Peyer's patch (tissue), 4 donors: ENCODE results near the gene TOMM34. TPM values are rescaled to one million over a fixed set of nuclear protein-coding genes. Genes with fewer than 3 reads are reported as not detected.

ENCODE experiments used
- DNase-seq, 3 donors: peaks; one replicate each; pipeline ENCODE4 v3.0.0-alpha.2; 2017 to 2019
- H3K27ac ChIP-seq, 4 donors: fragments of 200-600 bp; sonication (generic); one replicate each; pipeline ENCODE4 v1.5.1; 2016 to 2019
- H3K27me3 ChIP-seq, 2 donors: fragments of 200-600 bp; sonication (generic); one replicate each; pipeline ENCODE4 v1.5.1; 2019
- H3K36me3 ChIP-seq, 3 donors: fragments of 200-600 bp; sonication (generic); one replicate each; pipeline ENCODE4 v1.5.1; 2016 to 2019
- H3K4me1 ChIP-seq, 4 donors: fragments of 200-600 bp; sonication (generic); one replicate each; pipeline ENCODE4 v1.5.1; 2016 to 2019
- H3K4me3 ChIP-seq, 4 donors: fragments of 200-600 bp; sonication (generic); 1 replicate in 3 of 4; 2 replicates in 1 of 4; pipeline ENCODE4 v1.5.1; 2016 to 2019; ENCODE audit warnings: mild to moderate bottlenecking in 1 of 4
- H3K9me3 ChIP-seq, 4 donors: fragments of 200-600 bp; sonication (generic); one replicate each; pipeline ENCODE4 v1.5.1; 2016 to 2019; ENCODE audit warnings: mild to moderate bottlenecking in 1 of 4
- CTCF ChIP-seq, 6 experiments: fragments of 450-650 bp in 4 of 6; fragments of 200-600 bp in 2 of 6; sonication (generic) in 1 of 6; IDR thresholded peaks; one replicate each; pipeline ENCODE4 v1.5.1; 2017 to 2019; ENCODE audit warnings: antibody characterized with exemption in 6 of 6, mild to moderate bottlenecking in 3 of 6, moderate library complexity in 1 of 6
- POLR2A ChIP-seq, 2 donors: fragments of 450-650 bp; IDR thresholded peaks; one replicate each; pipeline ENCODE4 v1.5.1; 2017; ENCODE audit warnings: antibody characterized with exemption in 2 of 2, mild to moderate bottlenecking in 2 of 2, moderate library complexity in 2 of 2
- total RNA-seq, 4 donors: library from RNA; depleted of rRNA; stranded (reverse); fragments of >200 nt; gene quantifications; one replicate each; pipeline ENCODE4 v1.1.0, GENCODE V29; 2016

TOMM34 gene
- total RNA-seq, 4 donors from 2014 or later, result 8.4 to 19.0 (median 12.2) TPM

DNA sequence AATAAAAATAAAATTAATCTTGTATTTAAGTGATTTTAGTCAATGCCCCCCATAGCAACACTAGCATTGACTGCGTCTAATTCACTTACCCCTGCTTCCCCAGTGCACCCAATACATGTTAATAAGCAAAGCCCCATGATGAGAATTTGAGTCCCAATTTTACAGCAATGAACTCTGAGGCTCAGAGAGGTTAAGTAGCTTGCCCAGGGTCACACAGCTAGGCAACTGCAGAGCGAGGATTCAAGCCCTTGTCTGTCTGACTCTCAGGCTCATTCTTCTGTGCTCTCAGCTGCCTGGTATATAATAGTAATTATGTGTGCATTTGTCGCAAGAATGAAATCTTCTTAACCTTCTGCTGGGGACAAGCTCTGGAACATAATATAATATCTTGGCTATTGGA lies 41.9 kb downstream of the TOMM34 start:
- Histone ChIP-seq H3K36me3 (no peaks in the 10 kb centered on the region), H3K4me1 (no peaks in the 10 kb centered on the region)
- TF ChIP-seq CTCF (IDR thresholded peaks at IDR 0.05), result no peak
- TF ChIP-seq POLR2A (IDR thresholded peaks at IDR 0.05), result no peak

DNA sequence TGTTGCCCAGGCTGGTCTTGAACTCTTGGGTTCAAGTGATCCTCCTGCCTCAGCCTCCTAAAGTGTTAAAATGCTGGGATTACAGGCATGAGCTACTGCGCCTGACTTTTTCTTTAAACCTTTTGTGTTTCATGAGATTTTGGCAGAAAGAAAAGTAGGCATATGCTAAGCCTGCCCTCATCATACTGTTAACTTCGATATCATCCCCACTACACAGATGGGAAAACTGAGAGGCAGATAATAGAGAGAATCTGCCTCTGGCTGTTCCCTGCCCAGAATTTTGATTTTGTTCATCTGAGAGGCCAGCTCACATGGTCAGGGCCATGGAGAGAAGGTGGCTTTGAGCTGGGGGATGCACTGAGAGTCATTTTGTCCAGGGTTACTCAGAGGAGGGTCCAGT lies 42.8 kb downstream of the TOMM34 start:
- Histone ChIP-seq H3K4me1 (no peaks in the 10 kb centered on the region), H3K27me3 (no peaks in the 10 kb centered on the region), H3K36me3 (no peaks in the 10 kb centered on the region), H3K9me3 (no peaks in the 10 kb centered on the region), H3K27ac (no peak overlapping the region), H3K4me3 (no peak overlapping the region)
- no peak for DNase-seq
- TF ChIP-seq CTCF (IDR thresholded peaks at IDR 0.05), result no peak
- no peak for TF ChIP-seq POLR2A (IDR thresholded peaks at IDR 0.05)

More for the DNA sequence above, 41.9 kb downstream of the TOMM34 start:
- Histone ChIP-seq H3K4me3 (no peak overlapping the region), H3K27me3 (no peaks in the 10 kb centered on the region), H3K27ac (no peak overlapping the region), H3K9me3 (no peaks in the 10 kb centered on the region)
- DNase-seq, result no peak

DNA sequence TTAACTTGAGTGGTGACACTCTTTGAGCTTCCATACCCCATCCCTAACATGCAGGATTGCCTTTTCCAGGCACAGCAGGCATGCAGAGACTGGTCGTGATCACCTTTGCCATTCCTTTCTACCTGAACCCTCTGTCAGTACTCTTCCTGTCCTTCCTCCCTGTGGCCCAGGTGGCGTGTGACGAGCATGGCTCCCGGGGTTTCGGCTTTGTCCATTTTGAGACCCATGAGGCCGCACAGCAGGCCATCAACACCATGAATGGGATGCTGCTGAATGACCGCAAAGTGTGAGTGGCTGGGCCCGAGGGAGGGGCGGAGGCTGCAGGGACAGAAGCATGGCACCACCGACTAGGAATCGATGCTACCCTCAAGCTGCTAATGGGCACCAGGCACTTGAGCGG lies 43.6 kb downstream of the TOMM34 start:
- Histone ChIP-seq H3K27me3 (no peaks in the 10 kb centered on the region), H3K36me3 (no peaks in the 10 kb centered on the region), H3K9me3 (no peaks in the 10 kb centered on the region), H3K4me1 (no peaks in the 10 kb centered on the region), H3K4me3 (no peak overlapping the region), H3K27ac (no peak overlapping the region)
- DNase-seq, result no peak
- TF ChIP-seq POLR2A (IDR thresholded peaks at IDR 0.05), result no peak

DNA sequence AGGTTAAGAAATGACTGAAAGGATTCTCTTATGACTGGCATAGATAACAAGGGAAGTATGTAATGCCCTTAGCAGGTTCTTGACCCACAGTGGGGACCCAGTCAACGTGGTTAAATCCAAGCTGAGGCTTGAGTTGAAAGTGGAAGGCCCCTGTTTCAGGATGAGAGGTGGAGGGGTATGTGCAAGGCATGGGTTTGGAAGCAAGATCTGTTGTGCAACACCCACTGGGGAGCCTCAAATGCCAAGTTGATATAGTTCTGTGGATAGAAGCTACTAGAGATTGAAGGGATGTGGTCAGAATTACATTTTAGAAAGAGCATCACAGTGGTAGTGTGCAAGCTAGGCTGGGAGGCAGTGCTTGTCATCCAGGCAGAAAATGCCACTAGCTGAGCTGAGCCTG lies 45.3 kb downstream of the TOMM34 start:
- no peak for DNase-seq
- H3K27me3 ChIP-seq, result no peaks in the 10 kb centered on the region
- H3K4me3 ChIP-seq, result no peak overlapping the region
- H3K36me3 ChIP-seq, result no peaks in the 10 kb centered on the region
- no peak for TF ChIP-seq POLR2A (IDR thresholded peaks at IDR 0.05)
- no peak for TF ChIP-seq CTCF (IDR thresholded peaks at IDR 0.05)
- peaks cover 0 to 7% (median under 1%) of the 10 kb centered on the region in 4 donors for H3K4me1 ChIP-seq
- no peaks in the 10 kb centered on the region for H3K9me3 ChIP-seq
- no peak overlapping the region for H3K27ac ChIP-seq

DNA sequence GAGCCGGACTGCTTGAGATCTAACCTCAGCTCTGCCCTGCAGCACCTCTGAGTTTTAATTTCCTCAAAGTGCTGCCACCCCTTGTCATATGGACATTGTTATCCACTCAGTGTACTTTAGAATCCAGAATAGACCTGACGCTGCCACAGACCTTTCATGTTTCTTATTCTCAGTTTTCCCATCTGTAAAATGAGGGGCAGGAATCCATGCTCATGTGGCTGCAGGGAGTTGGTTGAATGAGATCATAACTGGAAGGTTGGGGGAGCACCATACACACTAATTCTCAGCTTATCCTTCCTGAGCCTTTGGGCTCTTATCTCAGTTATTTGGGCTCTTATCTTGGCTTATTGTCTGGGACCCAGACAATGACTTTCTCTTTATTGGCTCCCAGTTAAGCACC lies 48.0 kb downstream of the TOMM34 start:
- DNase-seq, result no peak
- TF ChIP-seq POLR2A (IDR thresholded peaks at IDR 0.05) (no peak), CTCF (IDR thresholded peaks at IDR 0.05) (no peak)
- Histone ChIP-seq H3K27ac (no peak overlapping the region), H3K27me3 (no peaks in the 10 kb centered on the region), H3K36me3 (peaks cover 0 to 8% (median 0%) of the 10 kb centered on the region in 3 donors), H3K4me3 (no peak overlapping the region), H3K9me3 (no peaks in the 10 kb centered on the region), H3K4me1 (peaks cover 0 to 18% (median 3%) of the 10 kb centered on the region in 4 donors)

GRCh38 chr20:44911264-44911921 lies 48.8 kb downstream of the TOMM34 start:
- Histone ChIP-seq H3K4me1 (peaks cover 0 to 18% (median 3%) of the 10 kb centered on the region in 4 donors), H3K9me3 (no peaks in the 10 kb centered on the region), H3K27me3 (no peaks in the 10 kb centered on the region), H3K4me3 (no peak overlapping the region), H3K27ac (no peak overlapping the region), H3K36me3 (peaks cover 0 to 16% (median 0%) of the 10 kb centered on the region in 3 donors)
- peak in 2 of 3 donors; percentile 60 to 68 for DNase-seq
- TF ChIP-seq POLR2A (IDR thresholded peaks at IDR 0.05) (no peak), CTCF (IDR thresholded peaks at IDR 0.05) (peak in 4 of 6 experiments; percentile 8 to 28 (median 17))
